Raji (cell line): ENCODE results near the gene CCSER1.

Source experiments
- POLR2A ChIP-seq: IDR thresholded peaks from 2 replicates; pipeline ENCODE4 v1.6.1; 2011; ENCODE audit warnings: low read depth, low read length, control low read depth; ENCODE audit not compliant: insufficient read depth

Gene CCSER1

DNA sequence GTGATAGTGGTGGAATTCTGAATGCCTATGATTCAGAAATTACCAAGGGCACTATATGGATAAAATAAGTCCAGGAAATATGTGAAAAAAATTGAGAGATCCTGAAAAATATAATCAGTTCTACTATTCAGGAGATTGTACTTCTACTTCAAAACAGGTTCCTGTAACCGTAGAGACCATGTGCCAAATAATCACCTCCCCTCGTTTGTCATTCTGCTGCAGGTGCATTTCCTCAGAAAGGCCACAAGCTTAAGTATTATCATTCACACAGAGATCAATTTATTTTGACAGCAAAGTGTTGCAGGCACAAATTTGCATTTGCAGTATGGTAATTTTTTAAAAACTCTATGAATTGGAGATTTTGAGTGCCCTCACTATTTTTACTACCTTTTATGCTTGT lies 1000.0 kb downstream of the CCSER1 start:
- no peak for TF ChIP-seq POLR2A

DNA sequence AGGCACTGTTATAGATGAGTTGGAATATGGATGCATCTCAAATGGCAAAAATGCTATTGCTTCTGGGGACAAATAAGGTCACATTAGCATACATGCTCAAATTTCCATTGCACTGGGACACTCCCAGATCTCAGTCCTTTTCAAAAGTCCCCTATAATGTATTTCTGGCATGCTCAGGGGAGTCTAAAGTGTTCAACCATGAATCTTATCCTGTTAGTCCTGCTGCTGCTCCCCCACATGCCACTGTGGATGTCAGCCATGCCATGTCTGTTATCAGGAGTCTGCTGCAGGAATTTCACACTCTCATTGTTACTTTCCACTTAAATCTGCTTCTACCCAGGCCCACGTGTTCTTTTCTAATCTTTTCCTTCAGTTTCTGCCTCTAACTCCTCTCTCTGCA lies 1000.6 kb downstream of the CCSER1 start:
- no peak for TF ChIP-seq POLR2A

DNA sequence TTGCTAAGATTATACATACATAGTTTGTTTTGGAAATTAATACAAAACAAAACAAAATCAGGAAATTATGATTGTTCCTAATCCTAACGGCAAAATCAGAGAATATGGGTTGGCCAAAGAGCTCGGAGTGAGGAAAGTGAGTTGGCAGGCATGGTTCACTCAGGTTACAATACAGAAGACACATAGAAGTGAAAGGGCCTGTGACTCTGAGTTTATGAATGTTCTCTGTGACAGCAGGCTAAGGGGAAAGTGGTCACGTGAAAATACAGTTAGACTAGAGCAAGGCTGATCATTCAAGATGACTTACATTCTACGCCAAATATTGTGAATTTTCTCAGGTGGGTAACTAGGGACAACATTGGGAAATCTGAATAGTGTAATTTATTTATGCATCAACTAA lies 1001.3 kb downstream of the CCSER1 start:
- no peak for TF ChIP-seq POLR2A

DNA sequence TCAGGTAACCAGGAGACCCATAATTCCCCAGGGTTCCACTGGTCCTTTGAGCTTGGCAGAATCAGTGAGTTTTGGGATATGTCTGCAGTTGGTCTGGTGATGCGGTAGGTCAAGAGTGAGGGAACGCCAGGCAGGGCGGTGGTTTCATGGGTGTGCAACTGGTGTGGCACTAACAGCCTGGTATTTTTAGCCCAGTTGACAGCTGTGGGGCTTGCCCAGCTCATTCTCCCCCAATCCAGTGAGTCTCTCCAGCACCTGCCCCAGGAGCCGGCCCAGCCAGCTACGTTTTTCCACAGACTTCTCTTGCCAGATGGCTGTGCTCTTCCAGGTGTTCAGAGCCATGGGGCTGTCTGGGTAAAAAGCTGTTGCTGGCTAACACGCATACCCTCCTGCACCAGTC lies 1019.9 kb downstream of the CCSER1 start:
- TF ChIP-seq POLR2A: no peak

DNA sequence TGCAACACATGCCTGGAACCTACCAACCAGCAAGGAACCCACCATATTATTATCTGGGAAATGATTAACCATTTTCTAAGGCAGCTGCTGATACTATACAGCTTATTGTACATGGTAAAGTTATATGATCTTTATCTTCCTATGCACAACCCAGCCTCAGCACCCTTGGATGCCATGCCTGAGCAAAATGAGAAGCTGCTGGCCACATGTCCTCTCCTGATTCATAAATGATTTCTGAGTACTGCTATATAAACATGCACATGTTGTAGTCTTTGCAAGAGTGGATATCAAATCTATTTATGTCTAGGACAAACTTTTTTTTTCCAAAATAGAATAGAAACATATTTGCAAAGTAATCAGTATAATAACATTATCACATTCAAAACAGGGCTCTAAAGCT lies 1043.6 kb downstream of the CCSER1 start:
- TF ChIP-seq POLR2A: no peak

DNA sequence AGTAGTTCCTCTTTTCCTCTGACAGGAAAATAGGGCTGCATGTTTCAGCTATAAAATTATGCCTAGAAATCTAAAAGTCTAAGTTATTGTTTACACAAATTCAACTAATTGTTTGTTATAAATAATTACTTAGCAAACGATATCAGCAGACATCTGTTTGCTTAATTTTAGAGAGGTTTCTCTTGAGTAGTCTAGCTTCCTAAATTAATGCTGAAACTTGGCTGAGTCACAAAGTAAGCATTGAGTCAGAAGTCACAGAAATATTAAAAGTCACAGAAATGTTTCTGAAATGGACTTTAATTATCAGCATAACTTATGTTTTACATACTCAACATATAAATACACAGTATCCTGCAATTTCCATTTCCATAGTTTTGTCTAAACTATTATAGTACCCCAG lies 1044.0 kb downstream of the CCSER1 start:
- no peak for TF ChIP-seq POLR2A

DNA sequence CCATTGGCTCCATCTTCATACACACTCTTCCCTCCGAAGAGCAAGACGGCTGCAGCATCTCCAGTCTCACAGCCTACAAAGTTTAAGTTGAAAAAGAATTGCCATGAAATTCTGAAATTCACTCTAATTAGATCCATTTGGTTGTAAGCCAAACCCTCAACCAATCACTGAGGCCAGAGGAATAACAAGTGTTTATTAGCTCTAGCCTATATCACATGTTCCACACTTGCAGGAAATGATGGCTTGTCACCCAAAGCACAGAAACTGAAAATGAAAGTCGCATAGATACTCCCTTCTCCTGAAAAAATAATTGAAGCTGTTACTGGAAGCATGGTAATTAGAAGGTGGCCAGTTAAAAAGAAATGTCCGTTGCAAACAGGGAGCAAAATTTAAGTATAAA lies 1071.8 kb downstream of the CCSER1 start:
- no peak for TF ChIP-seq POLR2A

DNA sequence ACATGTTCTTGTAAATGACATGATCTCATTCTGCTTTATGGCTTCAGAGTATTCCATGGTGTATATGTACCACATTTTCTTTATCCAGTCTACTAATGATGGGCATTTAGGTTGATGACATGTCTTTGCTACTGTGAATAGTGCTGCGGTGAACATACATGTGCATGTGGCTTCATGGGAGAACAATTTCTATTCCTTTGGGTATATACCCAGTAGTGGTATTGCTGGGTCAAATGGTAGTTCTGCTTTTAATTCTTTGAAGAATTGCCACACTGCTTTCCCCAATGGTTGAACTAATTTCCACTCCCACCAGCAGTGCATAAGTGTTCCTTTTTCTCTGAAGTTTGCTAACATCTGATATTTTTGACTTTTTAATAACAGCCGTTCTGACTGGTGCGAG lies 1080.3 kb downstream of the CCSER1 start:
- no peak for TF ChIP-seq POLR2A

DNA sequence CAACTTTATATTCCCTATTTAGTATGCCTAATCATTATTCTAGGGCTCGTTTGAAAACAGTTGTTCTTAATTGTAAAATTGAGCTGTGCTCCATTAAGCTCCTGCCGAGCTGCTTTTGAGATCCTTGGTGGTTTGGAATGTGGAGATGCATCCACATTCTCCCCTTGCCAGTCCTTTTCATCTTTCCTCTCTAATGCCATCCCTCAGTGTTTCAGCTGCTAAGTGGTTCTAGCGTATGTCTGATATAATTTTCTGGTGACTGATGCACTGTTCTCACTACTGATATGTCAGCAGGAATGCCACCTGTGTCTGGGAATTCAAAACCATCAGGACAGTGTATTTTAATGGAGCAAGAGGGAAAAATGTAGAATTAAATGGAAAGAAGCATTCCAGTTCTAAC lies 1085.0 kb downstream of the CCSER1 start:
- TF ChIP-seq POLR2A: no peak

DNA sequence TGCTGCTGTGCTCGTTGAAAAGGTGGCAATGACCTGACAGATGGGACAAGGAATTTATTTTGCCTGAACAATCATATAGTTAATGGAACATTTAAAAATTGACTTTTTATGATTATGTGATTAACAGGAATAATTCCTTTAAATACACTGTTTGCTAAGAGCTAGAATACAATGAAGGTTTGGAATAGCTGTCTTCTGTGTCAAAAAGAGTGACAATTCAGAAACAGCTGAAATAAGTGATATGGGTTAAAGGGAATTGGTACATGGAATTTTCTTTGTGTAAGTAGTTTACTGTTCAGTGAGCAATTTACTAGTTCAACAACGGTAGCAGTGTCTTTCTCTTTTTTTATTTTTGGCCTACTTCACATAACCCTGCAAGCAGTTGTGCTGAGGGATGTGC lies 1093.1 kb downstream of the CCSER1 start:
- no peak for TF ChIP-seq POLR2A

DNA sequence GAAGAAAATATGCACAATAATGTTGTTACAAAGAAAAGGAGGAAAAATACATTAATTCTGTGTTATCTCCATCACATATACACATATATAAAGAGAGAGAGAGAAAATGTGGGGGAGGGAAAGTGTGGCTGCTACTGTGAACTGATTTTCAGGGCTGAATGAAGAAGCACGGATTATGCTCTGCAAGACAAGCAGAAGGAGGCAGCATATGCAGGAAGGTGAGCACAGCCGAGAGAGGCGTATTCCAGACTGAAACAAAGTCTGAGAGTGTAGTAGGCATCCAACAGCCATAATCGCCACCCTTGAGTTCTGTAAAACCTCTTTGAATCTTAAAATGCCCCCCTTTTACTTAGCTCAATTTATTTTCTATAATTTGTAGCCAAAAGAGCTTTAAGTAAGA lies 1094.8 kb downstream of the CCSER1 start:
- no peak for TF ChIP-seq POLR2A

DNA sequence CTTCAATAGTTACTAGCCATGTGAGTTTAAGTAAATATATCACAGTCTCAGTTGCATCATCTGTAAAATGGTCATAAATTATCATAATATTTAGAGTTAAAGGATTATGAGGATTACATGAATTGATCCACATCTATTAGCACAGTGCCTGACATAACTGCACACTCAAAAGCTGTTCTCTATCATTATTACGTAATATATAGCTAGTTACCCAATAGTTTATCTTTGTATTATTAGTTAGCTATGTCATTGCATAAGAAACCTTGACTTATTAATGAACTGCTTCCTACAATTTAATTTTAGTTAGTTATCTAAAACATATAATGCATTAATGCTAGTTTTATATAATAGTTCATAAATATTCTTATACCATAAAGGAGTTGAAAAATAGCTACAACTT lies 1099.7 kb downstream of the CCSER1 start:
- no peak for TF ChIP-seq POLR2A

DNA sequence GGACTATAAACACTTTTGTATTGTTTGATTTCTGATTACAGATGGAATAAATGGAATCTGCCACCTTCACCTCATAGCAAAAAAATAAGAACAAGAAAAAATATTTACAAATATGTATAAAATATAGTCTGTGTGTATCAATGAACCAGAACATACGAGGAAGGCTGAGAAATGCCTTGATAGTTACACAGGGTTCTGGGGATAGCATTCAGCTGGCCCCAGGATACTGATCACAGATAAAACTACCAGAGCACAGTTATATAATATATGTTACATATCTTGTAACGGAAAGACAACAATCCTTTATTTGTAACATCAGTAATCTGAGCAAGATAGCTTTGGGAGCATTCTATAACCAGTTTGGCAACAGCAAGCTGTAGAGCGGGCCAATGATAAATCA lies 1101.5 kb downstream of the CCSER1 start:
- TF ChIP-seq POLR2A: no peak

DNA sequence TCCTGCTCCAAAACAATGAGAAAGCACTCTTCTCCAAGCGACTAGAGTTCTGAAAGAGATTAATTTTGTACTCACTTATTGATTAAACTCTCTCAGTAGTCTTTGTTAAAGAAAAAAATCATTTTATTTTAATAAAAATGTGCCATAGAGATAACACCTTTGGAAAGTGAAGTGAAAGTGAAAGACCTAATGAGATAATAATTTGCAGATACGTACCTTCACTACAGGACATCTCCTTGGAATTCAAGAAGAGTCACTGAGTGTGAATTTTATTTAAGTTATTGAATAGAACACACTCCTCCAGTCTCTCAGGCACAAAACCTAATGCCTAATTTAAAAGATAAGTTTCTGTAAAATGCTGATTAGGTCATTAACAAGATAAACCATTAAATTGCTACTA lies 1106.0 kb downstream of the CCSER1 start:
- TF ChIP-seq POLR2A: no peak

DNA sequence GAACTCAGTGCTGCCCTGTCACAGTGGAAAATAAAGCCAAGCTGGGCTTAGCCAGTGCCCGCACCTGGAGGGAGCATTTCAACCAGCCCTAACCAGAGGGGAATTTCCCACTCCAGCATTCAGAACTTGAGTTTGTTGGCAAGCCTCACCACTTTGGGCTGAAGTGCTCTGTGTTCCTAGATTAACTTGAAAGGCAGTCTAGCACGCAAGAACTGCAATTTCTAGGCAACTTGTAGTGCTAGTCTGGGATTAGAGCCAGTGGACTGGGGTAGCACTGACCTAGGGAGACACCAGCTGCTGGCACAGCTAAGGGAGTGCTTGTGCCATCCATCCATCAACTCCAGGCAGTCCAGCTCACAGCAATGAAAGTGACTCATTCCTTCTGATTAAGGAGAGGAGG lies 1115.9 kb downstream of the CCSER1 start:
- no peak for TF ChIP-seq POLR2A

DNA sequence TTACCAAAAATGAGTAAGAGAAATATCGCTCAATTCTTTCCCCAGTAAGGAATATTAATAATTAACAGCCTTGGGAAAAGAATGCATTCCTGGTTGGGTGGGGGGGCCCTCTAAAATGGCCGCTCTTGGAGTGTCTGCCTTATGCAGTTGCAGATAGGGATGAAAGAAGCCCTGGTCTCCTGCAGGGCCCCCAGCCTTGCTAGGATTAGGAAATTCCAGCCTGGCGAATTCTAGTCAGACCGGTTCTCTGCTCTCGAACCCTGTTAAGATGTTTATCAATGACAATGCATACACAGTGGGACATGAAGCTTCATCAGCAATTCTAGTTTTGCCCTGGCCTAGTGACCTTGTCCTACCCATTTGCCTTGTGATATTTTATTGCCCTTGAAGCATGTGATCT lies 1128.8 kb downstream of the CCSER1 start:
- TF ChIP-seq POLR2A: no peak

DNA sequence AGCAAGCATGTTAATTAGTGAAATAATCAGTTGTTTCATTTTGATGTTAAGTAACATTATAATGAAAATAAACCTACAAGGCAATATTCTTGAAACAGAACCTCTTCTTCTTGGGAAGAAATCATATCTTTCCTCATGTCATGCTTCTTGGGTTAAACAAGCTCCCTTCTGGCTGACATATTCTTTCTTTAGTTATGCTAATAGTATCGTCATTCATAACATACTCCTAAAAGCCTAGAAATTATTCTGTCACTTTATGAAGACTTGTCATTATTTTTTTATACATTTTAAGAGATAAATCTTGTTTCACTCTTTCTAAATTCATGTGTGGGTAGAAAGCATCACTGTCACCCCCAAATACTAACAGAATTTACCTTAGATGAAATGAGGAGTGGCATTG lies 1129.6 kb downstream of the CCSER1 start:
- no peak for TF ChIP-seq POLR2A

DNA sequence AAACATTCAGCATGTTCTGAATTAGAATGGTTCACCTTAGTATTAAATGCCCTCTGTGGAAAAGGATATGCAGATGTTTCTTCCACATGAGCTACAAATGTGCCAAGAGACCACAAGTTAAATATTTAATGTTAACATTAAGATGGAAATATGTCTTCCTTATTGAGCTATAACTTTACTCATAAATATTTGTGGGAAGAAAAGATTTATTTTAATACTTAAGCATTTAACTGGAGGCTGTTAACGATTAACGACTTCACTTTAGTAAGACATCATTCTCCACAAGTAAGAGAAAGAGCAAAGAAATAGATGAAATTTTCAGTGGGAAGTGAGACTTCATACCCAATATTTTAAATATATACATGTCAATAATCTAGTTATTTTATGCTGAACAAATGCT lies 1130.5 kb downstream of the CCSER1 start:
- TF ChIP-seq POLR2A: no peak
